OCI-LY3 (cell line): ENCODE results near the gene PPIL1.

Experiments used
- CTCF ChIP-seq: fragments of 200-600, 300-600 bp; sonication (generic); IDR thresholded peaks from 2 replicates; pipeline ENCODE4 v1.5.1; 2014; ENCODE audit warnings: antibody characterized with exemption, low read length, low read depth
- EZH2phosphoT487 ChIP-seq: fragments of 200-600 bp; shearing (Covaris generic); IDR thresholded peaks from 2 replicates; pipeline ENCODE4 v1.6.1; 2018; ENCODE audit warnings: antibody characterized with exemption, mixed run types, low read depth

DNA sequence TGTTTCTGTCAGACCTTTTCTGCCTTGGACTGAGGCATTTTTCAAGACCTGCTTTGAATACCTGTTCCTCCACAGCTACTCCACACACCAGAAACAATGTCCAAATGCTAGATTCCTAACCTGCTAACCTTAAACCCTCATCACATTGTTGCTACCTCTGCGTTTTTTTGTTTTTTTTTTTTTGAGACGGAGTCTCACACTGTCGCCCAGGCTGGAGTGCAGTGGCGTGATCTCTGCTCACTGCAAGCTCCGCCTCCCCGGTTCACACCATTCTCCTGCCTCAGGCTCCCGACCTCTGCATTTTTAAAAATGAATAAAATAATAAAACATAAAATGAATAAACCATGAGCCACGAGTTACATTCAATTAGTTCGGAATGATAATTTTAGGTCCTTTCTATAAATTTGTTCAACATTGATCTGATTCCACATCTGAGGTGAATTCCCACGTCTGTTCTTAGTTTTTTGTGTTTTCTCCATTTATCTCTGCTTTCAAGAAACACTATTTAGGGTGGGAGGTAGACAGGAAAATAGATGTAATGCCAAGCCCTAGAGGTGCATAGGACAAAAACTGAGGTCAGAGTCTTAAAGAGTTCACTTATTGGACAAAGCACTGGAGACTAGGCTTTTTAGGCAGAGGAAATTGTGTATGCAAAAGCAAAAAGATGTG lies 12.5 kb upstream of the PPIL1 start:
- TF ChIP-seq CTCF: no peak
- TF ChIP-seq EZH2phosphoT487: no peak
